ENCODE results near the gene C1QTNF1. TPM values are rescaled to one million over a fixed set of nuclear protein-coding genes. Genes with fewer than 3 reads are reported as not detected.
A peak's percentile ranks its signal among the peaks of the same experiment; 100 is the strongest.

C1QTNF1 gene
- total and polyA plus RNA-seq, 8 donors, result 2.9 to 20.3 (median 12.7) TPM

GRCh38 chr17:79075446-79075750, 51.4 kb downstream of the C1QTNF1 start:
- Histone ChIP-seq H3K36me3 (peaks cover 28 to 33% (median 32%) of the 10 kb centered on the region in 4 donors), H3K9me3 (no peaks in the 10 kb centered on the region), H3K27me3 (no peaks in the 10 kb centered on the region), H3K27ac (peak overlapping the region; percentile 83 to 93 (median 89)), H3K4me3 (peak overlapping the region; percentile 71 to 94 (median 93)), H3K4me1 (peaks cover 8 to 30% (median 28%) of the 10 kb centered on the region in 4 donors)
- intact Hi-C loops (cut with DNase I; ENCODE audit: low total_unique reads), result no loop called here
- WGBS, 5 donors, result 4 to 16% (median 5%) methylated on average over 5 to 6 of the region's 6 CpGs
- DNase-seq, result no peak
- TF ChIP-seq EP300 (IDR thresholded peaks at IDR 0.05) (no peak), POLR2A (IDR thresholded peaks at IDR 0.05) (no peak)

- Histone ChIP-seq H3K27me3 (no peaks in the 10 kb centered on the region), H3K27ac (peak overlapping the region in 3 of 5 donors; percentile 85 to 93 (median 89)), H3K4me1 (peaks cover 8 to 30% (median 28%) of the 10 kb centered on the region in 4 donors), H3K4me3 (peak overlapping the region; percentile 71 to 94 (median 93)), H3K9me3 (no peaks in the 10 kb centered on the region), H3K36me3 (peaks cover 32 to 38% (median 37%) of the 10 kb centered on the region in 4 donors)
- TF ChIP-seq, protein P1, sequence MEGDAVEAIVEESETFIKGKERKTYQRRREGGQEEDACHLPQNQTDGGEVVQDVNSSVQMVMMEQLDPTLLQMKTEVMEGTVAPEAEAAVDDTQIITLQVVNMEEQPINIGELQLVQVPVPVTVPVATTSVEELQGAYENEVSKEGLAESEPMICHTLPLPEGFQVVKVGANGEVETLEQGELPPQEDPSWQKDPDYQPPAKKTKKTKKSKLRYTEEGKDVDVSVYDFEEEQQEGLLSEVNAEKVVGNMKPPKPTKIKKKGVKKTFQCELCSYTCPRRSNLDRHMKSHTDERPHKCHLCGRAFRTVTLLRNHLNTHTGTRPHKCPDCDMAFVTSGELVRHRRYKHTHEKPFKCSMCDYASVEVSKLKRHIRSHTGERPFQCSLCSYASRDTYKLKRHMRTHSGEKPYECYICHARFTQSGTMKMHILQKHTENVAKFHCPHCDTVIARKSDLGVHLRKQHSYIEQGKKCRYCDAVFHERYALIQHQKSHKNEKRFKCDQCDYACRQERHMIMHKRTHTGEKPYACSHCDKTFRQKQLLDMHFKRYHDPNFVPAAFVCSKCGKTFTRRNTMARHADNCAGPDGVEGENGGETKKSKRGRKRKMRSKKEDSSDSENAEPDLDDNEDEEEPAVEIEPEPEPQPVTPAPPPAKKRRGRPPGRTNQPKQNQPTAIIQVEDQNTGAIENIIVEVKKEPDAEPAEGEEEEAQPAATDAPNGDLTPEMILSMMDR (IDR thresholded peaks at IDR 0.05), result no peak
- no peak for TF ChIP-seq POLR2A (IDR thresholded peaks at IDR 0.05)
- no peak for DNase-seq
- 77 to 90% (median 87%) methylated on average over 9 of the region's 9 CpGs for WGBS, 5 donors
- intact Hi-C loops (cut with DNase I; ENCODE audit: low total_unique reads), result no loop called here
Observed at GRCh38 chr17:79075861-79076406, 52.0 kb downstream of the C1QTNF1 start.

DNA sequence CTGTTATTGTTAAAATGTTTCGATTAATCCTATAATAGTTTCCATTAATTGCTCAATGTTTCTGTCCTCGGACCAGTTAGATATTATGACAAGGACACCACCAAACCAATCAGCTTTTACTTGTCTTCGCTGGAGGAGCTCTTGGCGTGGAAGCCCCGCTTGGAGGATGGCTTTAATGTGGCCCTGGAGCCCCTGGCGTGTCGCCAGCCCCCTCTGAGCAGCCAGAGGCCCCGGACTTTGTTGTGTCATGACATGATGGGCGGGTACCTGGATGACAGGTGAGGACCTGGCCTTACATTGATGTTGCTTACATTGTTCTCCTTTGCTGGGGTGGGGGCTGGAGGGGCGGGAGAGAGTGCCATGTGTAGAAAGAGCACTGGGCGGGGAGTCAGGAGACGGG, 53.6 kb downstream of the C1QTNF1 start:
- Histone ChIP-seq H3K9me3 (no peaks in the 10 kb centered on the region), H3K4me1 (peaks cover 8 to 30% (median 28%) of the 10 kb centered on the region in 4 donors), H3K36me3 (peaks cover 36 to 54% (median 53%) of the 10 kb centered on the region in 4 donors), H3K27me3 (no peaks in the 10 kb centered on the region), H3K4me3 (no peak overlapping the region), H3K27ac (no peak overlapping the region)
- intact Hi-C loops (cut with DNase I; ENCODE audit: low total_unique reads), result no loop called here
- TF ChIP-seq EP300 (IDR thresholded peaks at IDR 0.05), result no peak
- TF ChIP-seq, protein P1 (IDR thresholded peaks at IDR 0.05), result no peak
- TF ChIP-seq POLR2AphosphoS5 (IDR thresholded peaks at IDR 0.05), result no peak
- TF ChIP-seq POLR2A (IDR thresholded peaks at IDR 0.05), result no peak
- WGBS, 5 donors, result 78 to 86% (median 85%) methylated on average over 12 of the region's 12 CpGs
- DNase-seq, result no peak

DNA sequence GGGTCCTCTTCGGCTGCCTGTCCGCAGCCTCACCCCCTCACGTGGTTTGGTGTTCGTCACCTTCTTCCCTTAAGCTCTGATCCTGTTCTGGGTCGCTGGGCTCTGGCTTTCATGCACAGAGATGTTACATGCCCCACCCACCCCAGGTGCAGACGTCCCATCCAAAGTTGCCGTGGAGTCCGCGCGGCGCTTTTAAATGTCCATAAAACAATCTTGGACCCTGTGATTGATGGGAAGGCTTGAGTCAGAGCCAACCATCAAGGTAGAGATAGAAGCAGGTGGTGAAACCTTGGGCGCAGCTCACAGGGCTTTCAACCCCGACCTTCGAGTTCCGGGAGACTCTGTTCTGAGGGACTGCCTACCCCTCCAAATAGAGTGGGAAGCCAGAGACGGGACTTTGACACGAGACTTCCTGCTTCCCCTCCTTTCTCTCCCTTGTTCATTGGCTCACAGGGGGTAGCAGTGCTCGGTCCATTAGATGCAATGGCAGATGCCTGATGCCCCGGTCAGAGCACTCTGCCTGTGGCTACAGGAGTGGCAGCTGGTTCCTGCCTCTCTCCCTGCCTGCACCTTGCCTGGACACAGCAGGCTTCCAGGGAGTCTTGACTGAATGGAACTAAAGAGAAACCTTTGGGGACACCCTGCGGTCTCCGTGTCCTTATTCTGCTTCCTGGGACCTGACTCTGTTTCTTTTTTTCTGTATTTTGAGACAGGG, 54.7 kb downstream of the C1QTNF1 start:
- intact Hi-C loops (cut with DNase I; ENCODE audit: low total_unique reads), result no loop called here
- Histone ChIP-seq H3K36me3 (peaks cover 46 to 65% (median 64%) of the 10 kb centered on the region in 4 donors), H3K27ac (no peak overlapping the region), H3K27me3 (no peaks in the 10 kb centered on the region), H3K4me3 (no peak overlapping the region), H3K4me1 (peaks cover 8 to 29% (median 28%) of the 10 kb centered on the region in 4 donors), H3K9me3 (no peaks in the 10 kb centered on the region)
- 82 to 95% (median 93%) methylated on average over 21 of the region's 21 CpGs for WGBS, 5 donors
- DNase-seq, result no peak
- TF ChIP-seq POLR2AphosphoS5 (IDR thresholded peaks at IDR 0.05), result no peak
- TF ChIP-seq EP300 (IDR thresholded peaks at IDR 0.05), result no peak
- TF ChIP-seq, protein P1 (IDR thresholded peaks at IDR 0.05), result no peak
- no peak for TF ChIP-seq POLR2A (IDR thresholded peaks at IDR 0.05)
